ENCODE results near the gene CNKSR2. TPM values are rescaled to one million over a fixed set of nuclear protein-coding genes. Genes with fewer than 3 reads are reported as not detected.

CNKSR2 gene
- total RNA-seq, 2 experiments from 2014 or later, result 9.0 to 9.6 TPM

GRCh38 chrX:21659320-21659719 is 285.1 kb downstream of the CNKSR2 start:
- no peak overlapping the region for H3K27ac Mint-ChIP-seq

GRCh38 chrX:21660156-21660555 is 285.9 kb downstream of the CNKSR2 start:
- Mint-ChIP-seq H3K4me1 (peaks cover 2% of the 10 kb centered on the region), H3K36me3 (peaks cover 5% of the 10 kb centered on the region), H3K27me3 (peaks cover 9% of the 10 kb centered on the region), H3K27ac (no peak overlapping the region), H3K9me3 (no peaks in the 10 kb centered on the region), H3K4me3 (no peak overlapping the region)
- DNase-seq, result no peak

More at GRCh38 chrX:21659320-21659719, 285.1 kb downstream of the CNKSR2 start:
- Mint-ChIP-seq H3K27me3 (peaks cover 9% of the 10 kb centered on the region), H3K4me1 (peaks cover 2% of the 10 kb centered on the region), H3K4me3 (peak overlapping the region; percentile 66), H3K9me3 (no peaks in the 10 kb centered on the region), H3K36me3 (peaks cover 5% of the 10 kb centered on the region)
- no peak for DNase-seq

- H3K4me3 Mint-ChIP-seq, result no peak overlapping the region
- peaks cover 2% of the 10 kb centered on the region for H3K4me1 Mint-ChIP-seq
- no peaks in the 10 kb centered on the region for H3K9me3 Mint-ChIP-seq
- no peak for DNase-seq
- H3K36me3 Mint-ChIP-seq, result peaks cover 1% of the 10 kb centered on the region
- H3K27ac Mint-ChIP-seq, result no peak overlapping the region
- H3K27me3 Mint-ChIP-seq, result peaks cover 9% of the 10 kb centered on the region
These were observed 287.1 kb downstream of the CNKSR2 start for GRCh38 chrX:21661316-21661715.

- H3K36me3 Mint-ChIP-seq, result no peaks in the 10 kb centered on the region
- peaks cover 9% of the 10 kb centered on the region for H3K27me3 Mint-ChIP-seq
- H3K27ac Mint-ChIP-seq, result no peak overlapping the region
- H3K4me3 Mint-ChIP-seq, result no peak overlapping the region
- H3K4me1 Mint-ChIP-seq, result no peaks in the 10 kb centered on the region
- no peaks in the 10 kb centered on the region for H3K9me3 Mint-ChIP-seq
- no peak for DNase-seq
These were observed 288.5 kb downstream of the CNKSR2 start for GRCh38 chrX:21662761-21663160.

- DNase-seq, result no peak
- Mint-ChIP-seq H3K36me3 (no peaks in the 10 kb centered on the region), H3K4me1 (no peaks in the 10 kb centered on the region), H3K27me3 (peaks cover 4% of the 10 kb centered on the region), H3K9me3 (no peaks in the 10 kb centered on the region), H3K27ac (no peak overlapping the region), H3K4me3 (no peak overlapping the region)
These were observed 292.0 kb downstream of the CNKSR2 start for GRCh38 chrX:21666252-21666651.

GRCh38 chrX:21666679-21667078 is 292.5 kb downstream of the CNKSR2 start:
- Mint-ChIP-seq H3K4me3 (no peak overlapping the region), H3K4me1 (no peaks in the 10 kb centered on the region)

GRCh38 chrX:21674430-21675186 is 300.4 kb downstream of the CNKSR2 start:
- no peak overlapping the region for H3K27ac Mint-ChIP-seq
- no peaks in the 10 kb centered on the region for H3K36me3 Mint-ChIP-seq
- no peak for DNase-seq
- H3K9me3 Mint-ChIP-seq, result no peaks in the 10 kb centered on the region
- H3K27me3 Mint-ChIP-seq, result peaks cover 5% of the 10 kb centered on the region
- H3K4me3 Mint-ChIP-seq, result no peak overlapping the region
- H3K4me1 Mint-ChIP-seq, result no peaks in the 10 kb centered on the region

More at GRCh38 chrX:21666679-21667078, 292.5 kb downstream of the CNKSR2 start:
- Mint-ChIP-seq H3K27me3 (peaks cover 4% of the 10 kb centered on the region), H3K36me3 (no peaks in the 10 kb centered on the region), H3K27ac (no peak overlapping the region), H3K9me3 (no peaks in the 10 kb centered on the region)
- no peak for DNase-seq

GRCh38 chrX:21675931-21676330 is 301.7 kb downstream of the CNKSR2 start:
- Mint-ChIP-seq H3K27me3 (peaks cover 5% of the 10 kb centered on the region), H3K9me3 (no peaks in the 10 kb centered on the region), H3K27ac (no peak overlapping the region), H3K4me1 (no peaks in the 10 kb centered on the region), H3K4me3 (no peak overlapping the region), H3K36me3 (no peaks in the 10 kb centered on the region)
- DNase-seq, result no peak

- DNase-seq, result no peak
- no peaks in the 10 kb centered on the region for H3K9me3 Mint-ChIP-seq
- H3K4me1 Mint-ChIP-seq, result no peaks in the 10 kb centered on the region
- H3K4me3 Mint-ChIP-seq, result no peak overlapping the region
- H3K27ac Mint-ChIP-seq, result no peak overlapping the region
- peaks cover 5% of the 10 kb centered on the region for H3K27me3 Mint-ChIP-seq
- H3K36me3 Mint-ChIP-seq, result no peaks in the 10 kb centered on the region
These were observed 303.9 kb downstream of the CNKSR2 start for GRCh38 chrX:21678048-21678612.

GRCh38 chrX:21683941-21684340 is 309.7 kb downstream of the CNKSR2 start:
- Mint-ChIP-seq H3K27me3 (no peaks in the 10 kb centered on the region), H3K4me1 (peaks cover 6% of the 10 kb centered on the region), H3K9me3 (no peaks in the 10 kb centered on the region), H3K36me3 (no peaks in the 10 kb centered on the region), H3K27ac (no peak overlapping the region), H3K4me3 (no peak overlapping the region)
- no peak for DNase-seq

- Mint-ChIP-seq H3K9me3 (no peaks in the 10 kb centered on the region), H3K27ac (no peak overlapping the region)
- no peak for DNase-seq
These were observed 317.3 kb downstream of the CNKSR2 start for GRCh38 chrX:21691512-21692018.

GRCh38 chrX:21698272-21698671 is 324.1 kb downstream of the CNKSR2 start:
- H3K4me3 Mint-ChIP-seq, result no peak overlapping the region
- H3K27ac Mint-ChIP-seq, result no peak overlapping the region
- H3K36me3 Mint-ChIP-seq, result no peaks in the 10 kb centered on the region
- H3K4me1 Mint-ChIP-seq, result no peaks in the 10 kb centered on the region
- no peaks in the 10 kb centered on the region for H3K9me3 Mint-ChIP-seq
- no peak for DNase-seq
- no peaks in the 10 kb centered on the region for H3K27me3 Mint-ChIP-seq

More at GRCh38 chrX:21691512-21692018, 317.3 kb downstream of the CNKSR2 start:
- H3K27me3 Mint-ChIP-seq, result no peaks in the 10 kb centered on the region
- H3K4me3 Mint-ChIP-seq, result no peak overlapping the region
- H3K36me3 Mint-ChIP-seq, result no peaks in the 10 kb centered on the region
- H3K4me1 Mint-ChIP-seq, result no peaks in the 10 kb centered on the region

GRCh38 chrX:21699136-21699535 is 324.9 kb downstream of the CNKSR2 start:
- Mint-ChIP-seq H3K4me1 (no peaks in the 10 kb centered on the region), H3K4me3 (no peak overlapping the region), H3K36me3 (no peaks in the 10 kb centered on the region), H3K27me3 (no peaks in the 10 kb centered on the region), H3K9me3 (no peaks in the 10 kb centered on the region), H3K27ac (no peak overlapping the region)
- DNase-seq, result no peak

- no peaks in the 10 kb centered on the region for H3K9me3 Mint-ChIP-seq
- H3K36me3 Mint-ChIP-seq, result no peaks in the 10 kb centered on the region
- no peak for DNase-seq
- no peaks in the 10 kb centered on the region for H3K27me3 Mint-ChIP-seq
- H3K27ac Mint-ChIP-seq, result no peak overlapping the region
- no peaks in the 10 kb centered on the region for H3K4me1 Mint-ChIP-seq
- H3K4me3 Mint-ChIP-seq, result no peak overlapping the region
These were observed 326.1 kb downstream of the CNKSR2 start for GRCh38 chrX:21700275-21700674.

GRCh38 chrX:21700967-21701366 is 326.7 kb downstream of the CNKSR2 start:
- Mint-ChIP-seq H3K27me3 (no peaks in the 10 kb centered on the region), H3K9me3 (no peaks in the 10 kb centered on the region), H3K27ac (no peak overlapping the region), H3K4me1 (no peaks in the 10 kb centered on the region), H3K36me3 (no peaks in the 10 kb centered on the region), H3K4me3 (no peak overlapping the region)
- DNase-seq, result no peak

GRCh38 chrX:21702725-21703124 is 328.5 kb downstream of the CNKSR2 start:
- no peak overlapping the region for H3K4me3 Mint-ChIP-seq
- H3K9me3 Mint-ChIP-seq, result no peaks in the 10 kb centered on the region
- H3K27me3 Mint-ChIP-seq, result no peaks in the 10 kb centered on the region
- no peaks in the 10 kb centered on the region for H3K4me1 Mint-ChIP-seq
- H3K27ac Mint-ChIP-seq, result no peak overlapping the region
- H3K36me3 Mint-ChIP-seq, result no peaks in the 10 kb centered on the region
- DNase-seq, result no peak

All from activated naive CD8-positive, alpha-beta T cell treated with anti-CD3 and anti-CD28 coated beads for 36 hours (primary cell).